HEK293T (cell line): ENCODE measurements around the gene CCNH.

ENCODE experiments used
- CTCF ChIA-PET: fragments of 350-600 bp; formaldehyde crosslinking; extraction: SDS; loops from one replicate; lab custom pipeline; 2021; ENCODE audit warnings: antibody characterized with exemption, inconsistent platforms; lab: Yijun Ruan, JAX
- POLR2A ChIA-PET: fragments of 350-600 bp; formaldehyde crosslinking; extraction: SDS; loops from one replicate; lab custom pipeline; 2020; ENCODE audit warnings: antibody characterized with exemption, inconsistent platforms; lab: Yijun Ruan, JAX
- DNase-seq: peaks from one replicate; pipeline ENCODE4 v3.0.0; 2012; ENCODE audit warnings: mixed read lengths; ENCODE audit errors: extremely low spot score
- ARNT ChIP-seq: fragments of 450-650 bp; IDR thresholded peaks from 2 replicates; pipeline ENCODE4 v1.6.1; 2017; ENCODE audit warnings: mild to moderate bottlenecking
- BHLHE40 ChIP-seq: fragments of 450-650 bp; IDR thresholded peaks from 2 replicates; pipeline ENCODE4 v1.6.1; 2016; ENCODE audit warnings: mild to moderate bottlenecking, moderate library complexity, borderline replicate concordance
- CTBP1 ChIP-seq: fragments of 450-650 bp; IDR thresholded peaks from 2 replicates; pipeline ENCODE4 v1.6.1; 2016; ENCODE audit warnings: borderline replicate concordance
- ELF4 ChIP-seq: fragments of 450-650 bp; IDR thresholded peaks from 2 replicates; pipeline ENCODE4 v1.6.1; 2017; ENCODE audit warnings: antibody characterized with exemption
- FOXA1 ChIP-seq: fragments of 450-650 bp; IDR thresholded peaks from 2 replicates; pipeline ENCODE4 v1.6.1; 2016; ENCODE audit warnings: mild to moderate bottlenecking
- FOXK2 ChIP-seq: fragments of 450-650 bp; IDR thresholded peaks from 2 replicates; pipeline ENCODE4 v1.6.1; 2016; ENCODE audit warnings: mild to moderate bottlenecking
- FOXM1 ChIP-seq: fragments of 450-650 bp; IDR thresholded peaks from 2 replicates; pipeline ENCODE4 v1.6.1; 2017; ENCODE audit warnings: mild to moderate bottlenecking, borderline replicate concordance
- HDGF ChIP-seq: fragments of 450-650 bp; IDR thresholded peaks from 2 replicates; pipeline ENCODE4 v1.6.1; 2017; ENCODE audit warnings: antibody characterized with exemption, borderline replicate concordance
- L3MBTL2 ChIP-seq: fragments of 450-650 bp; conservative IDR thresholded peaks from 2 replicates; pipeline ENCODE4 v1.6.1; 2016; ENCODE audit warnings: mild to moderate bottlenecking
- LEF1 ChIP-seq: fragments of 450-650 bp; IDR thresholded peaks from 2 replicates; pipeline ENCODE4 v1.6.1; 2017; ENCODE audit warnings: mild to moderate bottlenecking, borderline replicate concordance
- NFRKB ChIP-seq: fragments of 450-650 bp; IDR thresholded peaks from 2 replicates; pipeline ENCODE4 v1.6.1; 2016; ENCODE audit warnings: mild to moderate bottlenecking, moderate library complexity
- PKNOX1 ChIP-seq: fragments of 450-650 bp; IDR thresholded peaks from 2 replicates; pipeline ENCODE4 v1.6.1; 2016
- SP1 ChIP-seq: fragments of 450-650 bp; IDR thresholded peaks from 2 replicates; pipeline ENCODE4 v1.6.1; 2017
- SUZ12 ChIP-seq: fragments of 450-650 bp; IDR thresholded peaks from 2 replicates; pipeline ENCODE4 v1.6.1; 2016; ENCODE audit warnings: mild to moderate bottlenecking
- TARDBP ChIP-seq: fragments of 450-650 bp; IDR thresholded peaks from 2 replicates; pipeline ENCODE4 v1.6.1; 2016
- ZNF384 ChIP-seq: fragments of 450-650 bp; IDR thresholded peaks from 2 replicates; pipeline ENCODE4 v1.6.1; 2016

Gene CCNH

DNA sequence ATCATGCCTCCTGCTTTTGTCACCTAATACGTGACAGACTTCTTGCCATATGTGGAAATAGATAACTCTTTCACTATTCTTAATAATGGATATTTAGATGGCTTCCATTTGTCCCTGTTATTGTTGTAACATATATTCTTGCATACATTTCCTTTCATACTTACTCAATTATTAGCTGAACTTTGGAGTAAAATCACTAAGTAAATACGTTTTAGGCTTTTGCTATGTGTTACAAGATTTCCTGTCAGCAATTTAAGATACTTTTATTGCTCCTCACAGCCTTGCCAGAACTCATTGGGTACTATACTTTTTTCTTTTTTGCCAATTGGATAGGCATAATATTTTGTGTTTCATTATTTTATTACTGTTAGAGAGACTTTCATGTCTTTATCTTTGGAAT lies 26.9 kb downstream of the CCNH start:
- ChIA-PET POLR2A (no interaction called here), CTCF (no interaction called here)
- TF ChIP-seq CTBP1, result no peak
- no peak for DNase-seq

- no peak for TF ChIP-seq FOXK2
- TF ChIP-seq PKNOX1, result no peak
- TF ChIP-seq CTBP1, result no peak
- no peak for TF ChIP-seq FOXA1
- no peak for TF ChIP-seq LEF1
- no peak for TF ChIP-seq HDGF
- no peak for TF ChIP-seq L3MBTL2
- no peak for TF ChIP-seq SP1
- TF ChIP-seq FOXM1, result no peak
- TF ChIP-seq BHLHE40, result no peak
- TF ChIP-seq ZNF384, result no peak
- TF ChIP-seq ELF4, result no peak
- no peak for TF ChIP-seq ARNT
- TF ChIP-seq NFRKB, result no peak
- no peak for TF ChIP-seq TARDBP
- no peak for TF ChIP-seq SUZ12
- no peak for DNase-seq
- ChIA-PET POLR2A (interaction anchor here (0.6 to 1.2 kb wide), 2 partner anchors 13 to 115 kb away, joined by 3 read pairs; partner anchors contain the start of gene RASA1), CTCF (no interaction called here)
Observed at GRCh38 chr5:87383216-87383615, 29.5 kb downstream of the CCNH start.

DNA sequence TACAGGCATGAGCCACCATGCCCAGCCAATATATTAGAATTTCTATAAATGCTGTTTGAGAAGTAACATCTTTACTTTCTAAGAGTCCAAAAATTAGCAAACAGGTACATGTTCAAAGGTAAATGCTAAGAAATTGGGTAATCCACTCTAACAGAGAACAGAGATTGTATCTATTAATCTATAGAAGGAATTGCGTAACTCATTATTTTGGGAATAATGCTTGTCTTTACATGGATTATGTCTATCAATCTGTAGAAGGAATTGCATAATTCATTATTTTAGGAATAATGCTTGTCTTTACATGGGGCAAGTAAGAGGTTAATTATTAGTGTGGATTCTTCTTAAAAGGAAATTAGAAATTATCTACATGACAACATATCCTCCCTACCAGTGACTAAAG lies 30.5 kb downstream of the CCNH start:
- no peak for DNase-seq
- ChIA-PET CTCF (no interaction called here), POLR2A (no interaction called here)
- TF ChIP-seq FOXK2 (no peak), TARDBP (no peak), L3MBTL2 (no peak), CTBP1 (no peak), ZNF384 (no peak), HDGF (no peak), BHLHE40 (no peak), NFRKB (no peak), SUZ12 (no peak), PKNOX1 (no peak), ELF4 (no peak), LEF1 (no peak), SP1 (no peak), ARNT (no peak)

DNA sequence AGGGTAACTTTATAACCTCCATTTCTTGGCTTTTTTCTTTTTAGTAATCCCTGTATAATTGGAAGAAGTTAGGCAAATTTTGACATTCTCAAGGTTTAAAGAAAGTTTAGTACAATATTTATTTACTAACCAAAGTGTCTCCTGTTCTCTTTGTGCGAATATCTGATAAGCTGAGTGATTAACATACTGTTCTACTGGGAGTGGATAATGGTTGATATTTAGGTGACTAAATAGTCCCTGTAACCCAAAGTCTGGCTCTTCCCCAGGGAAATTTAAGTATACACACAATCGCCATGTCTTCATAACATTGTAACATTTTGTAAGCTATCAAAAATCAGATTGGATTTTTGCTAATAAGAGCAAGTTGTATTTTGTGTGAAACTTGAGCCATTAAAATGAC lies 40.0 kb downstream of the CCNH start:
- TF ChIP-seq ZNF384 (no peak), SP1 (no peak), CTBP1 (no peak), NFRKB (no peak), LEF1 (no peak), L3MBTL2 (no peak)
- CTCF ChIA-PET, result no interaction called here
- DNase-seq, result no peak
- POLR2A ChIA-PET, result interaction anchor here (1.4 kb wide), 1 partner anchor 105 kb away, joined by 3 read pairs; the partner anchor contains the start of gene RASA1

DNA sequence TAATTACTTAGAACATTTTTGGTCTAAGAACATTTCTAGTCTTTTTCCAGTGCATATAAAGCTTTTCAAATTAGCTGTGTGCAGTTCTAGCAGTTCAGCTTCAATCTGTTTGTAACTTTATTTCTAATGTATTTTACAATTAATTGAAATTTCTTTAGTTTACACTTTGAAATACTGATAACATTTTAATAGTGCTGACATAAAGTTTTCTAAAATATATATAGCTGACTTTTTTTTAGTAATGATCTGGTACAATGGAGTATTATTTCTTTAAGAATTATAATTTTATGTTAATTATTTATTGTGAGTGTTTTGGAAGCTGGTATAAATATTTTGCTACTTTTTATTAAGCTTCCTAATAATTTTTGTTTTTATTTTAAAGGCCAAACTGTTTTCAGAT lies 43.3 kb downstream of the CCNH start:
- TF ChIP-seq BHLHE40, result no peak
- no peak for TF ChIP-seq NFRKB
- no peak for TF ChIP-seq SUZ12
- TF ChIP-seq SP1, result no peak
- TF ChIP-seq ARNT, result no peak
- TF ChIP-seq ELF4, result no peak
- TF ChIP-seq PKNOX1, result no peak
- no peak for TF ChIP-seq ZNF384
- TF ChIP-seq FOXM1, result no peak
- TF ChIP-seq HDGF, result no peak
- no peak for TF ChIP-seq CTBP1
- TF ChIP-seq LEF1, result no peak
- no peak for TF ChIP-seq FOXK2
- TF ChIP-seq FOXA1, result no peak
- TF ChIP-seq TARDBP, result no peak
- no peak for TF ChIP-seq L3MBTL2
- CTCF ChIA-PET, result no interaction called here
- POLR2A ChIA-PET, result interaction anchor here (0.9 kb wide), 1 partner anchor 102 kb away, joined by 5 read pairs; the partner anchor contains the start of gene RASA1
- DNase-seq, result no peak

DNA sequence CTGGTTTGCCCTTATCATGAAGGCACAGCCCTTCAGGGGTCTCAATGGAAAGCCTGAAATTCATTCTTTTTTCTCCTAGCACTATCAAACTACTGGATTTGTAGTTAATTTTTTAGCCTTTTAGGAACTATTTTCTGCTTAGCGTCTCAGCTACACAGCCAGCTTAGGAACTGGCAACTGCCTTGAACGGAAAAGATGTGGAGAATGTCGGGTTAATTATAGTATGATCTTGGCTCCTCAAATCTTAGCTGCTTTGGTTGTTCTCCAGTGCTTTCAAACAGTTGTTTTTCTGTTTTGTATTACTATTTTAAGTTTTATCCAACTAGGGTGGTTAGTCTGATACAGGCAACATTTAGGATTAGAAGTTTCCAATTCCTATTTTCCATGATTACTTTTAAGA lies 44.1 kb downstream of the CCNH start:
- ChIA-PET POLR2A (no interaction called here), CTCF (no interaction called here)
- TF ChIP-seq NFRKB (no peak), ZNF384 (no peak), LEF1 (no peak), ARNT (no peak), HDGF (no peak), FOXK2 (no peak), ELF4 (no peak), BHLHE40 (no peak), L3MBTL2 (no peak), TARDBP (no peak), SUZ12 (no peak), CTBP1 (no peak), FOXM1 (no peak), FOXA1 (no peak), PKNOX1 (no peak), SP1 (no peak)
- no peak for DNase-seq
